Endothelial cell (in vitro differentiated cells): ENCODE measurements around the gene HS6ST3. TPM values are rescaled to one million over a fixed set of nuclear protein-coding genes. Genes with fewer than 3 reads are reported as not detected.
"Not testable (repeated sequence)": the region's sequence is repeated elsewhere in the genome, so short reads cannot be mapped to it uniquely, and the experiment has no call there.

ENCODE experiments used
- DNase-seq: peaks from one replicate; pipeline ENCODE4 v3.0.0; 2021; ENCODE audit warnings: low spot score
- H3K27ac Mint-ChIP-seq: one replicate; pipeline ENCODE4 v1.8.0; 2021; ENCODE audit warnings: mixed read lengths, inconsistent platforms; ENCODE audit not compliant: unreplicated experiment
- H3K27me3 Mint-ChIP-seq: one replicate; pipeline ENCODE4 v1.8.0; 2021; ENCODE audit warnings: mild to moderate bottlenecking, moderate library complexity, mixed read lengths, inconsistent platforms; ENCODE audit not compliant: unreplicated experiment
- H3K36me3 Mint-ChIP-seq: one replicate; pipeline ENCODE4 v1.8.0; 2021; ENCODE audit warnings: mild to moderate bottlenecking, low read depth, mixed read lengths, inconsistent platforms; ENCODE audit not compliant: unreplicated experiment
- H3K4me1 Mint-ChIP-seq: one replicate; pipeline ENCODE4 v1.8.0; 2021; ENCODE audit warnings: mild to moderate bottlenecking, mixed read lengths, inconsistent platforms; ENCODE audit not compliant: unreplicated experiment
- H3K4me3 Mint-ChIP-seq: one replicate; pipeline ENCODE4 v1.8.0; 2021; ENCODE audit warnings: mild to moderate bottlenecking, mixed read lengths, inconsistent platforms; ENCODE audit not compliant: unreplicated experiment
- H3K9me3 Mint-ChIP-seq: one replicate; pipeline ENCODE4 v1.8.0; 2021; ENCODE audit warnings: mixed read lengths, inconsistent platforms; ENCODE audit not compliant: unreplicated experiment
- long read RNA-seq: library from polyadenylated mRNA; unstranded; transcript quantifications from one replicate; pipeline ENCODE4 v2.0.0, GENCODE V29; 2020; ENCODE audit not compliant: unreplicated experiment
- total RNA-seq: library from RNA; stranded (reverse); fragmentation: NEBNext Ultra II Directional; extraction: Animal tissue kit (Norgen Biotek cat#: 25700); gene quantifications from one replicate; pipeline ENCODE4 v1.2.1, GENCODE V29; 2021; ENCODE audit not compliant: unreplicated experiment
- TF ChIP-seq, protein P1 (sequence below): fragments of 200-600 bp; sonication (generic); IDR thresholded peaks from one replicate; pipeline ENCODE4 v1.5.0; 2021; ENCODE audit warnings: antibody characterized with exemption; ENCODE audit not compliant: unreplicated experiment

The HS6ST3 gene
- total RNA-seq: 1.9 TPM
- long read RNA-seq, full-length matches to known transcripts: 1 of 2 reads
- long read RNA-seq, partial matches to known transcripts: 0 of 2 reads
- long read RNA-seq, other reads (novel, unspliced or antisense): 1 of 2 reads

DNA sequence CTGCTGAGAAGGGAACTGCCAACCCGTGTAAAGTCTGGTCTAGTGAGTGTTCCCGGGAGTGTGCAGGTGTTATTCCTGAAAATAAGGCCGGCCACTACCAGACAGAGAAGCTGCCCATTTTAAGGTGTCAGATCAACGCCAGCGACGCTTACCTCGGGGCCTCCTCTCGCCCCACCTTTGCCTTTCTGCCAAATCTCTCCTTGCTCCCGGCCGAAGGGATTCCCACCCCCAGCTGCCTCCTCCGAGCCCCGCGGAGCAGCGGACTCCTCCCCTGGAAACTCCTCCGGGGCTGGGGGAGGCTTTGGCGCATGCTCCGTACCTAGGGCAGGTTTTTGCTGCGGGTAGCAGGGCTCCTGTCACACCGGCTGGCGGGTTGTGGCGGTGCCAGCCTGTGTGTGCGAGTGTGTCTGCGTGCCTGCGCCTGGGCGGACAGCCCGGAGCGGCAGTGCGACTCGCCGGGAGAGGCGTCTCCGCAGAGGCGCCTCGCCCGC, at the start of gene HS6ST3:
Gene HS6ST3, plus strand, starts transcription at position 359 of the 491 bp plus-strand sequence.
- Mint-ChIP-seq H3K27me3 (peaks cover 18% of the 10 kb centered on the region), H3K4me3 (peak within 1 kb of the TSS; percentile 90), H3K27ac (peak within 1 kb of the TSS; percentile 67), H3K4me1 (peaks cover 58% of the 10 kb centered on the region), H3K9me3 (no peaks in the 10 kb centered on the region), H3K36me3 (peaks cover 4% of the 10 kb centered on the region)
- TF ChIP-seq, protein P1, sequence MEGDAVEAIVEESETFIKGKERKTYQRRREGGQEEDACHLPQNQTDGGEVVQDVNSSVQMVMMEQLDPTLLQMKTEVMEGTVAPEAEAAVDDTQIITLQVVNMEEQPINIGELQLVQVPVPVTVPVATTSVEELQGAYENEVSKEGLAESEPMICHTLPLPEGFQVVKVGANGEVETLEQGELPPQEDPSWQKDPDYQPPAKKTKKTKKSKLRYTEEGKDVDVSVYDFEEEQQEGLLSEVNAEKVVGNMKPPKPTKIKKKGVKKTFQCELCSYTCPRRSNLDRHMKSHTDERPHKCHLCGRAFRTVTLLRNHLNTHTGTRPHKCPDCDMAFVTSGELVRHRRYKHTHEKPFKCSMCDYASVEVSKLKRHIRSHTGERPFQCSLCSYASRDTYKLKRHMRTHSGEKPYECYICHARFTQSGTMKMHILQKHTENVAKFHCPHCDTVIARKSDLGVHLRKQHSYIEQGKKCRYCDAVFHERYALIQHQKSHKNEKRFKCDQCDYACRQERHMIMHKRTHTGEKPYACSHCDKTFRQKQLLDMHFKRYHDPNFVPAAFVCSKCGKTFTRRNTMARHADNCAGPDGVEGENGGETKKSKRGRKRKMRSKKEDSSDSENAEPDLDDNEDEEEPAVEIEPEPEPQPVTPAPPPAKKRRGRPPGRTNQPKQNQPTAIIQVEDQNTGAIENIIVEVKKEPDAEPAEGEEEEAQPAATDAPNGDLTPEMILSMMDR: no peak
- DNase-seq: peak; percentile 40

DNA sequence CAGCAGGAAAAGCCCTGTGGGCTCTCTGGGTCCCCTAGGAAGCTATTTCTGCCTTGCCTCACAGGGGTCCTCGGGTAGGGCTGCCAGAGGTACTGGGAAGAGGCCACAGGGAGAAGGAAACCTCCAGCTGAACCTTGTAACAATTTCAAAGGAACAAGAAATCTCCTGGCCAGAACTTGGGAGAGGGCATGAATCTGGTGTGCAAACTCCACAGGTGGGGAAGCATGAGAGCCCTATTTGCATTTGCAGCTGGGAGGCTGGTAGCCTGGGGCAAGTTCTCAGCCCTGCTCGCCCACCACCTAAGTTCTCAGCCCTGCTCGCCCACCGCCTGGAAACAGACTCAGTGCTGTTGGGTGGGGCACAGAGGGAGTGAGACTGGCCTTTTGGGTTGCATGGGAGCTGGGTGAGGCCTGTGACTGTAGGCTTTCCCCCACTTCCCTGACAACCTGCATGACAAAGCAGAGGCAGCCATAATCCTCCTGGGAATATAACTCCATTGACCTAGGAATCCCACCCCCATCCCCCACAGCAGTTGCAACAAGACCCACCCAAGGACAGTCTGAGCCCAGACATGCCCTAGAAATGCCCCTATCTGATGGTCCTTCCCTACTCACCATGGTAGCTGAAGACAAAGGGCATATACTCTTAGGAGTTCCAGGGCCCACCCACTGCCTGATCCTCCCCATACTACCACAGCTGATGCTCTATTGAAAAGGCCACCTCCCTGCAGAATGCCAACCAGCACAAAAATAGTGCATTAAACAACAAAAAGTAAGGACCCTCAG, 48.4 kb upstream of the HS6ST3 start:
- Mint-ChIP-seq H3K4me3 (no peak overlapping the region), H3K27ac (no peak overlapping the region), H3K27me3 (no peaks in the 10 kb centered on the region)

DNA sequence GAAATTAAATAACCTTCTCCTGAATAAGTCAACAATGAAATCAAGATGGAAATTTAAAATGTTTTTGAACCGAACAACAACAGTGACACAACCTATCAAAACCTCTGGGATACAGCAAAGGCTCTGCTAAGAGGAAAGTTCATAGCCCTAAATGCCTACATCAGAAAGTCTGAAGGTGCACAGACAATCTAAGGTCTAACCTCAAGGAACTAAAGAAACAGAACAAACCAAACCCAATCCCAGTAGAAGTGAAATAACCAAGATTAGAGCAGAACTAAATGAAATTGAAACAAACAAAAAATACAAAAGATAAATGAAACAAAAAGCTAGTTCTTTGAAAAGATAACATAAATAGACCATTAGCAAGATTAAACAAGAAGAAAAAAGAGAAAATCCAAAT, 45.7 kb upstream of the HS6ST3 start:
- Mint-ChIP-seq H3K4me1 (no peaks in the 10 kb centered on the region), H3K36me3 (peaks cover 14% of the 10 kb centered on the region), H3K27me3 (no peaks in the 10 kb centered on the region), H3K4me3 (no peak overlapping the region), H3K27ac (no peak overlapping the region), H3K9me3 (no peaks in the 10 kb centered on the region)
- TF ChIP-seq, protein P1: no peak
- no peak for DNase-seq

More for the DNA sequence above, 48.4 kb upstream of the HS6ST3 start:
- peaks cover 18% of the 10 kb centered on the region for H3K36me3 Mint-ChIP-seq
- no peaks in the 10 kb centered on the region for H3K9me3 Mint-ChIP-seq
- DNase-seq: no peak
- no peaks in the 10 kb centered on the region for H3K4me1 Mint-ChIP-seq
- TF ChIP-seq, protein P1: no peak

DNA sequence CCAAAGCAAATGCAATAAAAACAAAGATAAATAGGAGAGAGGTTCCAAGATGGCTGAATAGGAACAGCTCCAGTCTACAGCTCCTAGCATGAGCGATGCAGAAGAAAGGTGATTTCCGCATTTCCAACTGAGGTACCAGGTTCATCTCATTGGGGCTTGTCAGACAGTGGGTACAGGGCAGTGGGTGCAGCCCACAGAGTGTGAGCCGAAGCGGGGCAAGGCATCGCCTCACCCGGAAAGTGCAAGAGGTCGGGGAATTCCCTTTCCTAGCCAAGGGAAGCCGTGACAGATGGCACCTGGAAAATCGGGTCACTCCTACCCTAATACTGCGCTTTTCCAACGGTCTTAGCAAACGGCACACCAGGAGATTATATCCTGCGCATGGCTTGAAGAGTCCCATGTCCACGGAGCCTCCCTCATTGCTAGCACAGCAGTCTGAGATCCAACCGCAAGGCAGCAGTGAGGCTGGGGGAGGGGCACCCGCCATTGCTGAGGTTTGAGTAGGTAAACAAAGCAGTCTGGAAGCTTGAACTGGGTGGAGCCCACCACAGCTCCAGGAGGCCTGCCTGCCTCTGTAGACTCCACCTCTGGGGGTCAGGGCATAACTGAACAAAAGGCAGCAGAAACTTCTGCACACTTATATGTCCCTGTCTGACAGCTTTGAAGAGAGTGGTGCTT, 43.3 kb upstream of the HS6ST3 start:
- H3K27me3 Mint-ChIP-seq, H3K27ac Mint-ChIP-seq, H3K4me1 Mint-ChIP-seq, DNase-seq, H3K9me3 Mint-ChIP-seq: not testable (repeated sequence)
- Mint-ChIP-seq H3K4me3 (peak overlapping the region; percentile 54), H3K36me3 (peaks cover 11% of the 10 kb centered on the region)

DNA sequence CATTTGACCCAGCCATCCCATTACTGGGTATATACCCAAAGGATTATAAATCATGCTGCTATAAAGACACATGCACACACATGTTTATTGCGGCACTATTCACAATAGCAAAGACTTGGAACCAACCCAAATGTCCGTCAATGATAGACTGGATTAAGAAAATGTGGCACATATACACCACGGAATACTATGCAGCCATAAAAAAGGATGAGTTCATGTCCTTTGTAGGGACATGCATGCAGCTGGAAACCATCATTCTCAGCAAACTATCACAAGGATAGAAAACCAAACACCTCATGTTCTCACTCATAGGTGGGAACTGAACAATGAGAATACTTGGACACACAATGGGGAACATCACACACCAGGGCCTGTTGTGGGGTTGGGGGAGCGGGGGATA, 39.0 kb upstream of the HS6ST3 start:
- H3K27me3 Mint-ChIP-seq, DNase-seq, H3K4me3 Mint-ChIP-seq, H3K4me1 Mint-ChIP-seq, H3K9me3 Mint-ChIP-seq, H3K27ac Mint-ChIP-seq: not testable (repeated sequence)
- H3K36me3 Mint-ChIP-seq: peaks cover 11% of the 10 kb centered on the region

DNA sequence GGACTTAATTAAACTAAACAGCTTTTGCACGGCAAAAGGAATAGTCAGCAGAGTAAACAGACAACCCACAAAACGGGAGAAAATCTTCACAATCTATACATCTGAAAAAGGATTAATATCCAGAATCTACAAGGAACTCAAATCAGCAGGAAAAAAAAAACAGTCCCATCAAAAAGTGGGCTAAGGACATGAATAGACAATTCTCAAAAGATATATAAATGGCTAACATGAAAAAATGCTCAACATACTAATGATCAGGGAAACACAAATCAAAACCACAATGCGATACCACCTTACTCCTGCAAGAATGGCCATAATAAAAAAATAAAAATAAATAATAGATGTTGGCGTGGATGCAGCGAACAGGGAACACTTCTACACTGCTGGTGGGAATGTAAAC, 38.4 kb upstream of the HS6ST3 start:
- not testable (repeated sequence) for H3K27ac Mint-ChIP-seq, H3K4me3 Mint-ChIP-seq, H3K4me1 Mint-ChIP-seq, H3K27me3 Mint-ChIP-seq, H3K9me3 Mint-ChIP-seq, H3K36me3 Mint-ChIP-seq, DNase-seq

DNA sequence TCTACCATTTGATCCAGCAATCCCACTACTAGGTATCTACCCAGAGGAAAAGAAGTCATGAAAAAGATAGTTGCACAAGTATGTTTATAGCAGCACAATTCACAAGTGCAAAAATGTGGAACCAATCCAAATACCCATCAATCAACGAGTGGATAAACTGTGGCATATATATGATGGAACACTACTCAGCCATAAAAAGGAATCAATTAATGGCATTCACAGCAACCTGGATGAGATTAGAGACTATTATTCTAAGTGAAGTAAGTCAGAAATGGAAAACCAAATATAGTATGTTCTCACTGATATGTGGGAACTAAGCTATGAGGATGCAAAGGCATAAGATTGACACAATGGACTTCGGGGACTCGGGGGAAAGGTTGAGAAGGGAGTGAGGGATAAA, 38.0 kb upstream of the HS6ST3 start:
- H3K4me1 Mint-ChIP-seq, H3K36me3 Mint-ChIP-seq, H3K9me3 Mint-ChIP-seq, DNase-seq, H3K27ac Mint-ChIP-seq, H3K27me3 Mint-ChIP-seq: not testable (repeated sequence)
- H3K4me3 Mint-ChIP-seq: peak overlapping the region; percentile 99
